ENCODE measurements around the gene IFNA7. TPM values are rescaled to one million over a fixed set of nuclear protein-coding genes. Genes with fewer than 3 reads are reported as not detected.

Gene IFNA7
- total RNA-seq = not detected in 2 replicates

GRCh38 chr9:21202105-21202504 is at the start of gene IFNA7:
IFNA7 (minus strand) TSS chr9:21202205; CDS start chr9:21202165, 40 bp downstream.

GRCh38 chr9:21239911-21240310 is 37.9 kb upstream of the IFNA7 start, which contains the start of gene IFNA14:
IFNA14 (minus strand) TSS chr9:21240005; CDS start chr9:21239935, 70 bp downstream.

GRCh38 chr9:21228122-21228521 is 26.1 kb upstream of the IFNA7 start, which contains the start of gene IFNA17:
IFNA17 (minus strand) TSS chr9:21228222; CDS start chr9:21228173, 49 bp downstream.

GRCh38 chr9:21217211-21217610 is 15.2 kb upstream of the IFNA7 start, which contains the start of gene IFNA16:
IFNA16 (minus strand) TSS chr9:21217311; CDS start chr9:21217305, 6 bp downstream.

GRCh38 chr9:21207043-21207442 is 5.0 kb upstream of the IFNA7 start, which contains the start of gene IFNA10:
IFNA10 (minus strand) TSS chr9:21207143; CDS start chr9:21207097, 46 bp downstream.

GRCh38 chr9:21187487-21187886 is 14.5 kb downstream of the IFNA7 start, which contains the start of gene IFNA4:
IFNA4 (minus strand) TSS chr9:21187587; CDS start chr9:21187531, 56 bp downstream.

GRCh38 chr9:21166560-21166959 is 35.4 kb downstream of the IFNA7 start, which contains the start of gene IFNA21:
IFNA21 (minus strand) TSS chr9:21166660; CDS start chr9:21166612, 48 bp downstream.

Other genes with a start within 250 kb of the IFNA7 start
- 2.1 and 4.2 TPM in 2 replicates for gene HACD4, start 170.6 kb downstream of the IFNA7 start, total RNA-seq
- 0.30 TPM in 1 of 2 replicates, not detected in the other for gene IFNB1, start 124.3 kb downstream of the IFNA7 start, total RNA-seq
- not detected in 2 replicates for gene IFNW1, start 60.4 kb downstream of the IFNA7 start, total RNA-seq
- gene IFNA21, start 35.5 kb downstream of the IFNA7 start, total RNA-seq = not detected in 2 replicates
- not detected in 2 replicates for gene IFNA4, start 14.6 kb downstream of the IFNA7 start, total RNA-seq
- gene IFNA10, start 4.9 kb upstream of the IFNA7 start, total RNA-seq = not detected in 2 replicates
- gene IFNA16, start 15.1 kb upstream of the IFNA7 start, total RNA-seq = not detected in 2 replicates
- not detected in 2 replicates for gene IFNA17, start 26.0 kb upstream of the IFNA7 start, total RNA-seq
- not detected in 2 replicates for gene IFNA14, start 37.8 kb upstream of the IFNA7 start, total RNA-seq
- gene IFNA5, start 103.1 kb upstream of the IFNA7 start, total RNA-seq = not detected in 2 replicates
- 38.0 and 50.1 TPM in 2 replicates for gene KLHL9, start 133.2 kb upstream of the IFNA7 start, total RNA-seq
- gene IFNA6, start 148.7 kb upstream of the IFNA7 start, total RNA-seq = not detected in 2 replicates
- gene IFNA13, start 165.9 kb upstream of the IFNA7 start, total RNA-seq = not detected in 2 replicates
- gene IFNA2, start 183.2 kb upstream of the IFNA7 start, total RNA-seq = not detected in 2 replicates
- not detected in 2 replicates for gene IFNA8, start 206.9 kb upstream of the IFNA7 start, total RNA-seq
- not detected in 2 replicates for gene IFNA1, start 238.2 kb upstream of the IFNA7 start, total RNA-seq

Measured in smooth muscle cell of the umbilical artery (primary cell).